NOMO-1 treated with dmso at 0.1 percent for 144 hours (cell line): Measurements from ENCODE around the gene CYB5A.
"Not testable (repeated sequence)": the region's sequence is repeated elsewhere in the genome, so short reads cannot be mapped to it uniquely, and the experiment has no call there.

Experiments used
- DNase-seq: peaks from one replicate; lab custom pipeline; 2025; ENCODE audit not compliant: unreplicated experiment; lab: John Stamatoyannopoulos, UW

Gene CYB5A

DNA sequence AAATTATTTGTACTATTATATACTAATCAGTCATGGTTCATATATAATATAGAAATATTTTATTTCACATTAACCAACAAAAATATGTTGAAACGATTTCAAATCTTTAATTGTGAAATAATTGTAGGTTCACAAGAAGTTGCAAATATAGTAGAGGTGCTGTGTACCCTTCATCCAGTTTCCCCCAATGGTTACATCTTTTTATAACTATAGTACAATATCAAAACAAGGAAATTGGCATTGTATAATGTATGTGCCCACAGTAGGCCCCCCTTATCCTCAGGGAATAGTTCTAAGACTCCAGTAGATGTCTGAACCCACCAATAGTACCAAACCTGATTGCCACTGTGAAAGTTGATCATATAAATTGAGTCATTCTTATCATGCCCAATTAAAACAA is 7.4 kb upstream of the CYB5A start:
- DNase-seq: no peak

DNA sequence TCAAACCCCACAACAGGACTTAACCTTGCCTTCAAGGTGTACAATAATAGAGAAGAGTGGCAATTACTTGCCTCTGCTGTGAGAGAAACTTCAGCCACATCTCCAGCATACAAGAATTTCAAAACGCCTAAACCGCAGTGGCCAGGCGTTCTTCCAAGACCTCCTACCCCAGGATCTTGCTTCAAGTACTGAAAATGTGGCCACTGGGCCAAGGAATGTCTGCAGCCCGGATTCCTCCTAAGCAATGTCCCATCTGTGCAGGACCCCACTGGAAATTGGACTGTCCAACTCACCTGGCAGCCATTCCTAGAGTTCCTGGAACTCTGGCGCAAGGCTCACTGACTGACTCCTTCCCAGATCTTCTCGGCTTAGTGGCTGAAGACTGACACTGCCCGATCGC is 2.8 kb upstream of the CYB5A start:
- DNase-seq: no peak

DNA sequence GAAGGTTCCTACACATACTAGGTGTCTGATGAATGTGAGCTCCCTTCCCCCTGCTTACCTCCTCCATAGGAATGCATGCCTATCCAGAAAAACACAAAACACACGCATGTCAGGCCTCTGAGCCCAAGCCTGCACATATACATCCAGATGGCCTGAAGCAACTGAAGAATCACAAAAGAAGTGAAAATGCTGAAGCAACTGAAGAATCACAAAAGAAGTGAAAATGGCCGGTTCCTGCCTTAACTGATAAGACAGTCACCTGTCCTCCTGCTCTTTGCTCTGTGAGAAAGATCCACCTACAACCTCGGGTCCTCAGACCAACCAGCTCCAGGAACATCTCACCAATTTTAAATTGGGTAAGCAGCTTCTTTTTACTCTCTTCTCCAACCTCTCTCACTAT is 1.2 kb upstream of the CYB5A start:
- not testable (repeated sequence) for DNase-seq

DNA sequence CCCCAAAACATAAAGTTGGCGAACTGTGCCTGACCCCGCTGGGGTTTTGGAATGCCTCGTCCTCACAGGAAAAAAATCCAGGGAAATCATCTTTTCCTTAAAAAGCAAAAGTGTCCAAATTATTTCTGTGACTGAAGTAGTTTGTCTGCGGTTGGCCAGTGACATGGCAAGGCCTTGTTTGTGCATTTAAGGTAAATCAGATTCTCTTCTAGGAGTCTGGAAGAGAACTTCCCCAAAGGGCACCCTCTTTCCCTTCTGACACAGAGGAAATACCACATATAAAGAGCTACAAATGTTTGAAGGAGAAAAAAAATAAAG is 737 bp upstream of the CYB5A start:
- no peak for DNase-seq

DNA sequence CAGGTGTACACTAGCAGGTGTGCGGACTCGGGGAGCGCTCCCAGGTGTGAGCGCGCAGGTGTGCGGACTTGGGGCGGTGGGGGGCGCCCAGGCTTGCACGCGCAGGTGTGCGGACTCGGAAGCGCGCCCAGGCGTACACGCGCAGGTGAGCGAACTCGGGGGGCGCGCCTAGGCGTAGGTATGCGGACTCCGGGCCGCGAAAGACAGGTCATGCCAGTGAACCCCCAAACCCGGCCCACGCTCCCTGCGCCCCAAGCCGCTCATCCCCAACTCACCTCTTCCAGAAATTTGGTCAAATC is 342 bp downstream of the CYB5A start:
- no peak for DNase-seq

DNA sequence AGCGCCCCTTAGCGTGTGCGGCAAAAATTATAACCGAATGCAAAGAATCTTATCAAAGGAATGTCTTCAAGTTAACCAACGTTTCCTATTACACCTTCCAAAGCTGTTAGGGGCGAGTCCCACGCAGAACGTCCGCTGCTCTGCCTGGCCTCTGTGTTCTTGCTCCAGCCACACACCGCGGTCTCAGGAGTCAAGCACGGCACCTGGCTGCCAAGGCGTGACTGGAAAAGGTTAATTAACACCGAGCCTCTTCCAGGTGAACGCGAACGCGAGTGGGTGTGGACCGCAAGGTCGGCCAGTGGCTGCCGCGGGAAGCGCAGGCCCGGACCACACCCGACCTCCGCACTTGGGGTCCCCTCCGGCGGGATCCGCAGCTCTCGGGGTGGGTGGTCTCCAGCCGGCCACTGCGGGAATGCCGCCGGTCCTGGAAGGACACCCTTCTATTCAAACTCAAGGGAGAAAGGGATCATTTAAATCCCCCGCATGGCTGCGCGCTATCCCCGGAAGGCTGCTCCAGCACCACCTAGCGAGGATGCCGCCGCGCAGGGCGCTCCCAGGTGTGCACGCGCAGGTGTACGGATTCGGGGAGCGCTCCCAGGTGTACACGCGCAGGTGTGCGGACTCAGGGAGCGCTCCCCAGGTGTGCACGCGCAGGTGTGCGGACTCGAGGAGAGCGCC is 830 bp downstream of the CYB5A start:
- no peak for DNase-seq

DNA sequence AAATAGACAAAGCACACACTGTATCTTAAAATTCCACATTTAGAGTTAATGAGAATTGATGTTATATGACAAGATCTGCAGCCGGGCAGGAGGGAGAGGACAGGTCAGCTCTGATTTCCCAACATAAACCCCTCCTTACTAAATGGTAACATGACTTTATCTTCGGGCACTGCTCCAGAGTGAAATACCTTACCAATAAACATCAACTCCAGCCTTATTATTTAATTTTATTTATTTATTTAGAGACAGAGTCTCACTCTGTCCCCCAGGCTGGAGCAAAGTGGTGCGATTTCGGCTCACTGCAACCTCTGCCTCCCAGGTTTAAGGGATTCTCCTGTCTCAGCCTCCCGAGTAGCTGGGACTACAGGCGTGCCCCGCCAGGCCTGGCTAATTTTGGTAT is 1.7 kb downstream of the CYB5A start:
- DNase-seq: no peak

DNA sequence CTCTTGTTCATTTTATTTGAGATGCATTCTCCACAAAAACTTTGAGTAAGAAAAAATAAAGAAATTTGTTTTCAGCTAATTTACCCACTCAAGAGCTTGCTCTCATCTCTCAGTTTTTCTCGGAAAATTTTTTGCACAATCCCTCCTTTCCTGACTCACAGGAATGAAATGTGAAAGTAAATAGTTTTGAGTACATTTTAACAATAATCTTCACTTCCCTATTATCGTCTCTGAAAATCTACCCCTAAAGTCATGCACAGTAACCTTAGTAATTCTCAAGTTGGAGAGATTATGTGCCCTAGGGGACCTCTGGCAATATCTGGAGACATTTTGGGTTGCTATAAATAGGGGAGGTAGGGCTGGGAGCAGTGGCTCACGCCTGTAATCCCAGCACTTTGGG is 2.6 kb downstream of the CYB5A start:
- no peak for DNase-seq

DNA sequence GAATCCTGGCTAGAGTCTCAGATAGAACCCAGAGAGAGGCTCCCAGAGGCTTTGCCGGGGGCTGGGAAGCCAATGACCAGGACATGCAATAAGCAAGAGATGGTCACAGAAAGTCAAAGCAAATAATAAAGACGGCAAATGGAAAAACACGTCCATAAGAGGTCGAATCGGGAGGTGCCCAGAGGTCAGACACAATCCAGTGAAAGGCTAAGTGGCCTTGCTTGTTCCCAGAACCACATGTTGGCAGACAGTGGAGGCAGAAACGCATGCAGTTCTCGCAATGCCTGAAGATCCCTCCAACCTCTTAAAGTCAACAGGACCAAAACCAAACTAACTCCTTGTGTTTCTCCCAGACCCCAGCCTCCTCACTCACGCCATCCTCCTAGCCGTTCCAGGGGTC is 3.0 kb downstream of the CYB5A start:
- DNase-seq: no peak

DNA sequence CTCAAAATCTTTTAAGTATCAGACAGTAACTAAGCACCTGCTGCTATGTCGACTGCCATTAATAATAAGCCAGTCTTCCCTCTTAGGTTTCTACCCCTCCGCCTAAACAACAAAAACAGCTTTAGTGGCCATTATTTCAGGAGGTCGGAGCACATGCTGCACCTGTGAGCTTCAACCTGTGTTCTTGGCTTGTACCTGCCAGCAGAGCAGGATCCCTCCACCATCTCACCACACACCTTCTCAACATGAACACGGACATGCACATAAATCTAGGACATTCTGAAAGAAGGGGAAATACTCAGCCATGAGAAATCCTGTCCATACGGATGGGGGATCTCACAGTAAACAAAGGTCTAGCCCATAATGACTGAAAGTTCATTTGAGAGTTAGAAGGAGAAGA is 3.7 kb downstream of the CYB5A start:
- no peak for DNase-seq

DNA sequence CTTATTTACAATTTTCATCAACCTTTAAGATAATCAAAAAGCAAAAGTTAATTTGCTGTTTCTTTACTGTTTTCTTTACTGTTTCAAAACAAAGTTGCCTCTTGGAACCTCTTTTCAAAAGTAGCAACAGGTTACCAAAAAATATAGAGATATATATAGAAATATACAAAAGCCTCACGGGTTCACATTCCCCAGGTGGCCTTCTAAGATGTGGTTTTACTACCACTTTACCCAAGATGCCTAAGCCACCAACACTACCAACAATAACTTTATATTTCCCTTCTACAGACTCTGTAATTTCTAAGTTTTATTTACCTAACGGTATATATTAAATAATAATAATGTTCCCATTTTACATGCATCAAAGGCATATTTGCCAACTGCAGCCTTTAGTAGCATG is 4.9 kb downstream of the CYB5A start:
- no peak for DNase-seq

DNA sequence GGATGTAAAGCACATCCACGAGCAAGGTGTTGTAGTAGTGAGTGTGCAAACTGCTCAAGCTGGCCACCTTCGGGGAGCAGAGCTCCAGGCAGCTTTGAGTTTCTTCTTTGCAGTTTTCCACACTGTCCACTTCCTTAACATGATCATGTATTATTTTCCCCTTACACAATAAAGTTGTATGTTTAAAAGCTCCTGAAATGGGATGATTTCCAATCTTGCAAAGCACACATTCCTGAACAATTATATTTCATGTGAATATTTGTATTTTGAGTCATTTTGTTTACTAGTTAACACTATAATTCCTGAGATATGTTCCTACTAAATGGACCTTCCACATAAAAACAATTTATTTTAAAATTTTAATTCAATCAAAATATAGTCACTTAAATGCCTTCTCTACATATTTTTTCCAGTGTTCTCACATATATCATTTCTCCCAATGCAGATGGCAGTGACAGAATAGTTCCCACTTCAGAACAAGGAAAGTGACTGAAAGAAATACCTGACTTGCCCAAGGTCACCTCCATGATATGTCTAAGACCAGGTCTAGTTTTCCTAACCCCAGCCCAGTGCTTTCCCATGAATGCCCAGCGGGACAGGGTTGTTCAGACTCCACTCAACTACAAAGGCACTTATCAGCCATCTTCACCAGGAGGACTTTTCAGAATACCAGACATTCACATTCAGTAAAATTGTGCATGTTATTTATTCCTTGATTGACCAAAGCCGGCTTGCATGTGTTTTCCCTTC is 5.5 kb downstream of the CYB5A start:
- DNase-seq: no peak

DNA sequence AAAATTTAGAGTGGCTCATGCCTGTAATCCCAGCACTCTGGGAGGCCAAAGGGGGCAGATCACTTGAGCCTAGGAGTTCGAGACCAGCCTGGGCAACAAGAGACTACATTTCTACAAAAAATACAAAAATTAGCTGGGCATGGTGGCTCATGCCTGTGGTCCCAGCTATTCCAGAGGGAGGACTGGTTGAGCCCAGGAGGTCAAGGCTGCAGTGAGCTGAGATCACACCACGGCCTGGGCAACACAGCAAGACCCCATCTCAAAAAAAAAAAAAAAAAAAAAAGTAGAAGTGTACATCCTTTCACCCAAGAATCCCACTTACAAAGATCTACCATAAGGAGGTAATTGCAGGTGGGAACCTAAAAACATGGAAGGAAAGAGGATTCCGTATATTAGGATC is 6.2 kb downstream of the CYB5A start:
- not testable (repeated sequence) for DNase-seq

DNA sequence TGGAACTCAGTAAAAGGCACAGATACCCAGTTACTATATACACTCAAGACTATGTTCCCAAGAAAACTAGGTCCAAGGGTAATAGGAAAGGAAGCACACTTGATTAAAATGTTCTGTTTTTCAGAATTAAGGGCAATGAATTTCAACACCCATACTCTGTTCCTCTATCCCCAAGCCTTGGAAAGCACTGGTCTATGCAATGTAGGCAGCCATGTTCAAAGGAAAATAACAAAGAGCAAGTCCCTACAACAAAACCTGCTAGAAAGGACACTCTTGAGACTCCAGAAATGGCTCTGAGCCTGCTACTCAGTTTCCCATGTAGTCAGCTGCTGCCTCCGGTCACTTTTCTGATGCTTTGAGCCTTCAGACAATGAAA is 6.8 kb downstream of the CYB5A start:
- DNase-seq: no peak

DNA sequence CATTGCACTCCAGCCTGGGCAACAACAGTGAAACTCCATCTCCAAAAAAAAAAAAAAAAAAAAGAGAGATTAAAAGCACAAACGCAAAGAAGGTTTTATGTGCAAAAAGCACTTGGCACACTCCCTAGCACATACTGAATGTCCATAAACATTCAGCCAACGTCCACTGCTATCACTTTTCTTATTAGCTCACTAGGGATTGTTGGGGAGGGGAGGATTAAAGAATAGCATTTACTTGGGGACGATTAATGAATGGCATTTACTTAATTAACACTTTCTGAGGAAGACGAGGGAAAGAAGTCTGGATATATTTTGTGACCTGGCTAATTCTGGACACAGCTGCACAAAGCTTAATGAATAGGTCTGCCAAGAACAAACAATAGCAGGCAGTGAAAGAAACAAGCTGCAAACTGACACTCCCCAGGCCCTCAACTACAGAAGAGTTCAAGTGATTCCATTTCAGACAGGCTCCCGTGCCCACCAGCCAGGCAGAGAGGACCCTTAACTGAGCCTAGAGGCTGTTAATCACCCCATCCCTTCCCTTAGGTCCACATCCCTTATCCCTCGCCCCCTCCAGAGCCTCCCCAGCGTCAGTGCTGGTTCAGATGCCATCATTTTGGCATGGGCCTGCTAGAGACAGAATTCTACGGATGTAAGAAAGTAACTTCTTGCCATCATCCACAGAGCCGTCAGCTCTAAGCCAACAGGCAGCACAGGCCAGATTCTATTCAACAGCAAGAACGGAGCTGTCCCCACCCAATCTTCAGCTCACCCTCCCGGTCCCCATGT is 7.4 kb downstream of the CYB5A start:
- no peak for DNase-seq

DNA sequence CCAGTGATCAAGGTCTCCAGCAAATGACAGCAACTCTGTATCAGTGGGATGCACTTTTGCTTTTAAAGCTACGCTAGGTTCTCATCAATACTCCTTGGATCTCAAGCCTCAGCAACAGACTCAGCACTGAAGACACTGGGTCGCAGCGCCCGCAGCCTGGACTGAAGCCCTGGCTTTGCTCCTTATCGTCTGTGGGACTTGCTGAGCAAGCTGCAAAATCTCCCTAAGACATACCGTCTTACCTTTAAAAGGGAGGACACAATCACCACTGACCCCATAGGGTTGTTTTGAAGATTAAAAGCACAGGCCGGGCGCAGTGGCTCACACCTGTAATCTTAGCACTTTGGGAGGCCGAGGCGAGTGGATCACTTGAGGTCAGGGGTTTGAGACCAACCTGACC is 8.1 kb downstream of the CYB5A start:
- DNase-seq: no peak

DNA sequence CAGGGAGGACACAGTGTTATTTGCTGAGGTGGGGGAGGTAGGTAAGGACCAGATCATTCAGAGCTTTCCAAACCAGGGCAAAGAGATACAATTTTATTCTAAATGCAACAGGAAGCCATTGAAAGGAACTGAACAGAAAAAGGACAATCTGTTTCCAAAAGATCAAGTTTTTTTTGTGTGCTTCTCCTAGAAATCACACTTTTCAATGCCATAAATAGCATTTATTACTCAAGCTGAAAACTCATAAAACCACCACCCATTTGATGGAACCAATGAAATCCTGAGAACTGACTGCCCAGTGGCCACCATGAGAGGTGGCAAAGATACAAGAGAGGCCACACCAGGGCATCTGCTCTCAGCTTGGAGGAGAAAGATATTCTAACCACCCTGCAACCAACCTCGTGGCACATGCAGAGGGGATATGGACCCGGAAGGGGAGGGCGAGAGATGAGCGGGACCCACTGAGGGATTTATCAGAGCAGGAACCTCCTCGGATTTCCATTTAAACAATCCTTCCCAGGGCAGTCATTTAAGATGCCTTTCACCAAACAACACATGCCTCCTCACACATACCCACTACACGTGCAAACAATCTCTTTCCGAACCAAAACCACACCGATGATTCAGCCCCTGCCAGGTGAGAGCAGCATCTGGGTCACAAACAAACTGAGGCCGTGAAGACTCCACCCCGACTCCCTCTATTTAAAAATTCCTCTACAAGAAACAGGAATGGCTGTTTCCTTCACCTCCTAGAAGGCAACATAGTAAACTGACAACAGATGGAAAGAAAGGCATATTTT is 8.8 kb downstream of the CYB5A start:
- DNase-seq: no peak

DNA sequence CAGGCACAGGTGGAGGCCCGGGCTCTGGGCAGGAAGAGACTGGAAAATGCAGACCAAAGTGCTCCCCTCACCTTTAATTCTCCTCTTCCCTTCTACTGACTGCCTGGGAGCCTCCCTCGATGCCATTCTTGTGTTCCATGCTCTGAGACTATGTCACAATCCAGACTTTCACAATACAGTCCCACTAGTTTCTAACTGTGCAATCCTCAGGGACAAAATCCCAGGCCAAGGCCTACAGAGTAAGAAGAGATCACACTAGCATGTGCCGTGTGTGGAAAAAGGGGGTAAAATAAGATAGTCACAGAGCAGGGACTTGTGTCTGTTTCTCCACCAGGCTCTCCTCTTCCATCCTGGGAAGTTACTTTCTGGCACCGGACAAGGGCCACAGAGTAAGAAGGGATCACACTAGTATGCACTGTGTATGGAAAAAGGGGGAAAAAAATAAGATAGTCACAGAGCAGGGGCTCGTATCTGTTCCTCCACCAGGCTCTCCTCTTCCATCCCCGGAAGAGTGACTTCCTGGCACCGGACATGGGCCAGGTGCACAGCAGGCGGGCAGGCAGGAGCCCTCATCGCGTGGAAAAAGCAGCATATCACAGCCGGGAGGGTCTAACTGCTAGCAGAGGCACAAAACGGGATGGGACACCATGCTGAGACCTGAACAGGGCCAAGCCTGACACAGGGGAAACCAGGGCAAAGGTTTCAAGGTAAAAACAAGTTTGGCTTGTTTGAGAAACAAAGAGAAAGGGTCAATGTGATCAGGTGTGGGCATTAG is 9.6 kb downstream of the CYB5A start:
- no peak for DNase-seq

DNA sequence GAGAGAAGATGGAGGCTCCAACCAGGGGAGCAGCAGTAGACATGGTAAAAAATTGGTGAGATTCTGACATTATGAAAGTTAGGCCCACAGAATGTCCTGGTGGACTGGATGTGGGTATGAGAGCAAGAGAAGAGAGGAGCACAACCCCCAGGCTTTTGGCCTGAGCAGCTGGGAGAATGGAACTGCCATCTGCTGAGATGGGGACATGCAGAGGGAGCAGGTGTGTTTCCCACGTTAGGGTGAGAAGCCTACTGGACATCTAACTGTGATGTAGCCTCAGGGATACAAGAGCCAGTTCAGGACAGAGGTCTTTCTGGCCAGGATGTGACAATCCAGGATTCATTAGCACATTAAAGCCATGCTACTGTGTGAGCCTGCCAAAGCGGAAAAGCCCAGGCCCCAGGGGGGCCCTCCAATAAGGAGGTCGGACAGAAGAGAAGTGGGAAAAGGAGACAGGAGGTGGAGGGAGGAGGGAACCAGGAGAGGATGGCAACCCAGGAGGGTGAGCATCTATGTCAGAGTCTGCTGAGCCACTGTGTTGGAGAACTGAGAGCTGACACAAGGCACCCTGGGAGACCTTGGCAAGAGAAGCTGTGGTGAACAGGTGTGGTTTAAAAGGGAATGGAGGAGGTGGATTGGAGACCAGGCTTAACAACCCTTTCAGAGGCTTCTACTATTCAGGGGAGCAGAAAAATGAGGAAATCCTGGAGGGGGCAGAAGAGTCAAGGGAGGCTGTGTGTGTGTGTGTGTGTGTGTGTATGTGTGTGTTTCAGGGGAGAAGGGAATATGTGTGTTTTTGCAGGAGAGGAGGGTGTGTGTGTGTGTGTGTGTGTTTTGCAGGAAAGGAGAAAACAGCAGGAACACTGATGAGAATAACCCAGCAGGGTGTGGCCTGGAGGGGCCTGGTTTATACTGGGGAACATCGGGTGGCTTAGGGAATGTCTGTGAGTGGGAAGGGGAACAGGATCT is 10.5 kb downstream of the CYB5A start:
- DNase-seq: no peak

DNA sequence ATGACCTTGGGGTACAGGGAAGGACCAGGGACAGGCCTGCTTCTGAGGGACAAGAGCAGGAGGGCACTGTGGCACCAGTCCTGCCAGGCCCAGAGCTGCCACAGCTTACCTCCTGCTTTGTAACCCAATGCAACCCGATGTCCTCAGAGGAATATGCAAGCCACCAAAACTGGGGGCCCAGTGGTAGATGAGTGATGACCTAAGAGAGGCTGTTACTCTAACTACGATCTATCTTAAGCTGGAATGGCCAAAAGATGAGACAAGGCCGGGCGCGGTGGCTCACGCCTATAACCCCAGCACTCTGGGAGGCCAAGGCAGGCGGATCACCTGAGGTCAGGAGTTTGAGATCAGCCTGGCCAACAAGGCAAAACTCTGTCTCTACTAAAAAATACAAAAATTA is 12.8 kb downstream of the CYB5A start:
- no peak for DNase-seq
